ENCODE measurements around the gene USP24. TPM values are rescaled to one million over a fixed set of nuclear protein-coding genes. Genes with fewer than 3 reads are reported as not detected.

Gene USP24
- total and polyA plus RNA-seq, 10 of the 15 experiments (the other 5 are each of a cell fraction or from before 2014, with no cell fraction given) = 4.6 to 36.5 (median 25.3) TPM

DNA sequence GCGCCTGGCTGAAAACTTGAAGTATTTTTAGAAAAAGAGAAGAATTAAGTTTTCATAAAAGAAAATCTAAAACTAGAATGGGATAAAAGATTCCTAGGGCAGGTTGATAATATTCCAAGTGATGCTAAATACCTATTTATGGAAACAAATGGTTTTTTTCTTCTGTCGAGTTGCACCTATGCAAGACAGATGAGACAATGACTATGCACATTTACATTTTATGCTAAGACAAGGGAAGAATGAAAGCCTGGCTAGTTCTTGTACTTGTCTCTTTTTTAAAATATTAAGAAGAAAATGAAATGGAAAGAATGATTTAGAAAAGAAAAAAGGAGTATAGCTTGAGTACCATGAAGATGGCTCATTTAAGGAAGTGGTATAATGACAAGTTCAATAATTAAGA, 24.4 kb upstream of the USP24 start:
- DNase-seq (ENCODE audit: low read depth, low spot score) (no peak), ATAC-seq (no peak), FAIRE-seq (no peak)
- 58% methylated on average over 2 of the region's 2 CpGs for WGBS (ENCODE audit: insufficient coverage, insufficient replicate concordance, low lambda C conversion rate, missing lambda C conversion rate)
- Histone ChIP-seq H3K79me2 (ENCODE audit: control insufficient read depth, insufficient read depth, low read length) (no peaks in the 10 kb centered on the region), H3K27me3 (replicated peaks in 1 of 2; ENCODE audit: control insufficient read depth in 2 of 2, insufficient read depth in 2 of 2, low read length in 1 of 2) (peaks cover 0 to 3% of the 10 kb centered on the region in 2 experiments; a peak in 2 of 4 replicates), H3K36me3 (ENCODE audit: control insufficient read depth in 2 of 2, insufficient read depth in 2 of 2, low read length in 1 of 2) (no peaks in the 10 kb centered on the region), H4K20me1 (ENCODE audit: control insufficient read depth, insufficient read depth) (no peaks in the 10 kb centered on the region), H3K9ac (ENCODE audit: control insufficient read depth, insufficient read depth, low read length) (no peak overlapping the region), H3K9me3 (replicated peaks; ENCODE audit: control insufficient read depth, insufficient read depth, low read length) (no peaks in the 10 kb centered on the region), H3K27ac (ENCODE audit: control insufficient read depth, insufficient read depth) (no peak overlapping the region), H3K4me1 (ENCODE audit: control insufficient read depth, insufficient read depth, low read length) (no peaks in the 10 kb centered on the region), H3K4me2 (ENCODE audit: control insufficient read depth, insufficient read depth) (no peak overlapping the region), H2AFZ (ENCODE audit: control insufficient read depth, low read depth, low read length) (no peak overlapping the region), H3K4me3 (no peak overlapping the region)
- ChIA-PET CTCF (no interaction called here), SMC1A (ENCODE audit: uncharacterized antibody, unreplicated experiment) (interaction anchor here (1.0 to 1.3 kb wide), 3 partner anchors 11 to 17 kb away, joined by 3 to 4 read pairs (median 3); no protein-coding TSS in a partner anchor), RAD21 (ENCODE audit: unreplicated experiment) (no interaction called here), POLR2A (interaction anchor here (0.6 kb wide), 1 partner anchor 41 kb away, joined by 3 read pairs; no protein-coding TSS in a partner anchor)
- no peak for TF ChIP-seq MTA3 (IDR thresholded peaks at IDR 0.05; ENCODE audit: borderline replicate concordance, low read length)
- TF ChIP-seq, protein P1, sequence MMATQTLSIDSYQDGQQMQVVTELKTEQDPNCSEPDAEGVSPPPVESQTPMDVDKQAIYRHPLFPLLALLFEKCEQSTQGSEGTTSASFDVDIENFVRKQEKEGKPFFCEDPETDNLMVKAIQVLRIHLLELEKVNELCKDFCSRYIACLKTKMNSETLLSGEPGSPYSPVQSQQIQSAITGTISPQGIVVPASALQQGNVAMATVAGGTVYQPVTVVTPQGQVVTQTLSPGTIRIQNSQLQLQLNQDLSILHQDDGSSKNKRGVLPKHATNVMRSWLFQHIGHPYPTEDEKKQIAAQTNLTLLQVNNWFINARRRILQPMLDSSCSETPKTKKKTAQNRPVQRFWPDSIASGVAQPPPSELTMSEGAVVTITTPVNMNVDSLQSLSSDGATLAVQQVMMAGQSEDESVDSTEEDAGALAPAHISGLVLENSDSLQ (IDR thresholded peaks at IDR 0.05) = no peak
- in situ Hi-C loops (cut with MboI) = no loop called here
- intact Hi-C loops (cut with micrococcal nuclease; ENCODE audit: unreplicated experiment) = no loop called here
- no TSS peak for BruUV-seq (replicated peaks)

- Histone ChIP-seq H3K27ac (ENCODE audit: control insufficient read depth, insufficient read depth) (no peak overlapping the region), H3K27me3 (replicated peaks in 1 of 2; ENCODE audit: control insufficient read depth in 2 of 2, insufficient read depth in 2 of 2, low read length in 1 of 2) (peaks cover 0 to 3% of the 10 kb centered on the region in 2 experiments; a peak in 2 of 4 replicates), H3K4me1 (ENCODE audit: control insufficient read depth, insufficient read depth, low read length) (no peaks in the 10 kb centered on the region), H3K9ac (ENCODE audit: control insufficient read depth, insufficient read depth, low read length) (no peak overlapping the region), H3K9me3 (replicated peaks; ENCODE audit: control insufficient read depth, insufficient read depth, low read length) (no peaks in the 10 kb centered on the region), H3K79me2 (ENCODE audit: control insufficient read depth, insufficient read depth, low read length) (no peaks in the 10 kb centered on the region), H3K4me2 (ENCODE audit: control insufficient read depth, insufficient read depth) (no peak overlapping the region), H3K36me3 (ENCODE audit: control insufficient read depth in 2 of 2, insufficient read depth in 2 of 2, low read length in 1 of 2) (no peaks in the 10 kb centered on the region), H4K20me1 (ENCODE audit: control insufficient read depth, insufficient read depth) (no peaks in the 10 kb centered on the region), H2AFZ (ENCODE audit: control insufficient read depth, low read depth, low read length) (no peak overlapping the region), H3K4me3 (no peak overlapping the region)
- CTCF ChIA-PET = interaction anchor here (0.6 to 1.3 kb wide), 4 partner anchors 11 to 140 kb away, joined by 3 to 5 read pairs (median 3); no protein-coding TSS in a partner anchor
- ATAC-seq (no peak), FAIRE-seq (no peak), DNase-seq (ENCODE audit: low read depth, low spot score) (no peak)
- no TSS peak for BruUV-seq (replicated peaks)
- intact Hi-C loops (cut with micrococcal nuclease; ENCODE audit: unreplicated experiment) = no loop called here
- POLR2A ChIA-PET = no interaction called here
- SMC1A ChIA-PET (ENCODE audit: uncharacterized antibody, unreplicated experiment) = interaction anchor here (1.0 to 1.8 kb wide), 3 partner anchors 21 to 83 kb away, joined by 3 to 8 read pairs (median 4); no protein-coding TSS in a partner anchor
- RAD21 ChIA-PET (ENCODE audit: unreplicated experiment) = no interaction called here
- WGBS (ENCODE audit: insufficient coverage, insufficient replicate concordance, low lambda C conversion rate, missing lambda C conversion rate) = 48% methylated on average over 4 of the region's 4 CpGs
- in situ Hi-C loops (cut with MboI) = no loop called here
- no peak for TF ChIP-seq SMARCA5 (IDR thresholded peaks at IDR 0.05)
- TF ChIP-seq EZH2 (IDR thresholded peaks at IDR 0.05; ENCODE audit: borderline replicate concordance, control insufficient read depth, low read depth, low read length) = no peak
- TF ChIP-seq SUPT20H (IDR thresholded peaks at IDR 0.05; ENCODE audit: borderline replicate concordance, control insufficient read depth, low read depth, low read length) = no peak
- no peak for TF ChIP-seq CBX3 (IDR thresholded peaks at IDR 0.05; ENCODE audit: borderline replicate concordance, low read depth)
- TF ChIP-seq CREB1 (IDR thresholded peaks at IDR 0.05; ENCODE audit: low read depth) = no peak
- TF ChIP-seq ZBED1 (IDR thresholded peaks at IDR 0.05; ENCODE audit: borderline replicate concordance) = no peak
- TF ChIP-seq PBX3 (IDR thresholded peaks at IDR 0.05; ENCODE audit: insufficient replicate concordance, low read depth, low read length) = no peak
- TF ChIP-seq RUNX3 (IDR thresholded peaks at IDR 0.05; ENCODE audit: low read length) = no peak
- no peak for TF ChIP-seq MYB (IDR thresholded peaks at IDR 0.05; ENCODE audit: borderline replicate concordance, low read depth, low read length)
- TF ChIP-seq CEBPZ (IDR thresholded peaks at IDR 0.05; ENCODE audit: low read depth, low read length) = no peak
Measured at GRCh38 chr1:55235722-55236121, 20.6 kb upstream of the USP24 start.

All from GM12878 (cell line).